Lower leg skin (tissue), 4 donors: ENCODE measurements around the gene LDB2. TPM values are rescaled to one million over a fixed set of nuclear protein-coding genes. Genes with fewer than 3 reads are reported as not detected.
"Not testable (repeated sequence)": the region's sequence is repeated elsewhere in the genome, so short reads cannot be mapped to it uniquely, and the experiment has no call there.

Experiments
- DNase-seq, 2 donors: peaks; one replicate each; pipeline ENCODE4 v3.0.0-alpha.2; 2019; ENCODE audit warnings: low spot score in 2 of 2
- H3K4me3 ChIP-seq: fragments of 200-600 bp; sonication (generic); 2 replicates; pipeline ENCODE4 v1.5.1; 2017; ENCODE audit warnings: mild to moderate bottlenecking, low read depth; ENCODE audit not compliant: poor library complexity, severe bottlenecking
- CTCF ChIP-seq, 3 donors: fragments of 450-650 bp; IDR thresholded peaks; one replicate each; pipeline ENCODE4 v1.5.1; 2016; ENCODE audit warnings: antibody characterized with exemption in 3 of 3, mild to moderate bottlenecking in 3 of 3, moderate library complexity in 2 of 3
- POLR2A ChIP-seq, 2 donors: fragments of 450-650 bp; IDR thresholded peaks; one replicate each; pipeline ENCODE4 v1.6.1; 2016 to 2017; ENCODE audit warnings: antibody characterized with exemption in 2 of 2, mild to moderate bottlenecking in 1 of 2, moderate library complexity in 1 of 2
- WGBS, 2 donors: methylation state at CpG; one replicate each; pipeline ENCODE4 v1.1.5; 2018; 5-methylcytosine and 5-hydroxymethylcytosine counted together
- intact Hi-C: fragments of 100-400 bp; cut with DNase I; formaldehyde crosslinking; loops from one replicate; pipeline ENCODE4 v1.15.0; 2023; ENCODE audit warnings: low total_unique reads
- total RNA-seq, 4 donors: library from RNA; depleted of rRNA; stranded (reverse); fragments of >200 nt; gene quantifications; one replicate each; pipeline ENCODE4 v1.1.0, GENCODE V29; 2016

The LDB2 gene
- total RNA-seq, 4 donors from 2014 or later, result 5.4 to 14.0 (median 7.8) TPM

GRCh38 chr4:16573206-16573605 is 325.2 kb downstream of the LDB2 start:
- WGBS, 2 donors, result 46 to 53% methylated on average over 4 of the region's 4 CpGs
- no peak for DNase-seq
- no peak for TF ChIP-seq POLR2A (IDR thresholded peaks at IDR 0.05)
- no peak for TF ChIP-seq CTCF (IDR thresholded peaks at IDR 0.05)
- no peak overlapping the region for H3K4me3 ChIP-seq
- intact Hi-C loops, result no loop called here

GRCh38 chr4:16572631-16573030 is 325.8 kb downstream of the LDB2 start:
- no peak for TF ChIP-seq CTCF (IDR thresholded peaks at IDR 0.05)
- TF ChIP-seq POLR2A (IDR thresholded peaks at IDR 0.05), result no peak
- H3K4me3 ChIP-seq, result no peak overlapping the region
- DNase-seq, result no peak
- intact Hi-C loops, result no loop called here
- WGBS, 2 donors, result 69 to 76% methylated on average over 4 of the region's 4 CpGs

GRCh38 chr4:16572161-16572560 is 326.3 kb downstream of the LDB2 start:
- whole genome bisulfite sequencing, 2 donors, result 90 to 94% methylated on average over 3 of the region's 3 CpGs
- intact Hi-C loops, result no loop called here

GRCh38 chr4:16569790-16570189 is 328.7 kb downstream of the LDB2 start:
- H3K4me3 ChIP-seq, result no peak overlapping the region
- 91 to 93% methylated on average over 2 of the region's 2 CpGs for WGBS, 2 donors
- no peak for DNase-seq
- TF ChIP-seq CTCF (IDR thresholded peaks at IDR 0.05) (no peak), POLR2A (IDR thresholded peaks at IDR 0.05) (no peak)
- intact Hi-C loops, result no loop called here

More at GRCh38 chr4:16572161-16572560, 326.3 kb downstream of the LDB2 start:
- TF ChIP-seq POLR2A (IDR thresholded peaks at IDR 0.05), result no peak
- H3K4me3 ChIP-seq, result no peak overlapping the region
- DNase-seq, result no peak

- intact Hi-C loops, H3K4me3 ChIP-seq, DNase-seq: not testable (repeated sequence)
- WGBS, 2 donors, result 87 to 89% methylated on average over 14 of the region's 14 CpGs
These were observed 341.1 kb downstream of the LDB2 start for GRCh38 chr4:16557316-16557715.

GRCh38 chr4:16555156-16555555 is 343.3 kb downstream of the LDB2 start:
- WGBS, 2 donors, result 86 to 90% methylated on average over 4 of the region's 4 CpGs

More at GRCh38 chr4:16555156-16555555, 343.3 kb downstream of the LDB2 start:
- TF ChIP-seq CTCF (IDR thresholded peaks at IDR 0.05) (no peak), POLR2A (IDR thresholded peaks at IDR 0.05) (no peak)
- intact Hi-C loops, result no loop called here
- no peak overlapping the region for H3K4me3 ChIP-seq
- DNase-seq, result no peak
